Measurements from ENCODE around the gene SUPT16H. TPM values are rescaled to one million over a fixed set of nuclear protein-coding genes. Genes with fewer than 3 reads are reported as not detected.

The SUPT16H gene
- total and polyA plus RNA-seq, 2 of the 8 experiments (the other 6 are each of a cell fraction or from before 2014, with no cell fraction given): 138 to 201 TPM

- TF ChIP-seq TBP (IDR thresholded peaks at IDR 0.05; ENCODE audit: low read depth, low read length) (no peak), YY1 (IDR thresholded peaks at IDR 0.05; ENCODE audit: low read depth, low read length) (no peak), BACH1 (IDR thresholded peaks at IDR 0.05; ENCODE audit: low read length) (no peak)
Observed at GRCh38 chr14:21334202-21334906, 49.5 kb downstream of the SUPT16H start (continued).
